ENCODE measurements around the gene KY. TPM values are rescaled to one million over a fixed set of nuclear protein-coding genes. Genes with fewer than 3 reads are reported as not detected.

KY gene
- total and polyA plus RNA-seq, 2 of the 13 experiments (the other 11 are each of a cell fraction or from before 2014, with no cell fraction given) = not detected

GRCh38 chr3:134615743-134616142 is 35.1 kb downstream of the KY start:
- H3K4me2 ChIP-seq (ENCODE audit: low read depth, low read length) = no peak overlapping the region
- ChIA-PET CTCF (ENCODE audit: low intra/inter-chr PET ratio, low total read pairs) (no interaction called here), POLR2A (no interaction called here)
- BruUV-seq (replicated peaks) = no TSS peak
- H3K27ac ChIP-seq (ENCODE audit: extremely low read length, insufficient read depth, low read length) = no peak overlapping the region
- H3K4me3 ChIP-seq (replicated peaks in 1 of 3; ENCODE audit: insufficient read depth in 1 of 3, low read depth in 2 of 3, low read length in 3 of 3) = no peak overlapping the region
- WGBS (ENCODE audit: low lambda C conversion rate) = 2% methylated on average over 5 of the region's 5 CpGs
- H4K20me1 ChIP-seq (ENCODE audit: insufficient read depth, low read length) = no peaks in the 10 kb centered on the region
- H3K79me2 ChIP-seq (ENCODE audit: insufficient read depth, low read length) = no peaks in the 10 kb centered on the region
- ATAC-seq = no peak
- no peaks in the 10 kb centered on the region for H3K9me3 ChIP-seq (ENCODE audit: low read length)
- H3K27me3 ChIP-seq (ENCODE audit: control insufficient read depth in 1 of 2, insufficient read depth in 2 of 2, low read length in 2 of 2) = peaks cover 0 to 3% of the 10 kb centered on the region in 2 experiments; a peak in 1 of 5 replicates
- TF ChIP-seq ZSCAN25 (CRISPR knock-in tag; IDR thresholded peaks at IDR 0.05) = no peak
- no peaks in the 10 kb centered on the region for H3K36me3 ChIP-seq (replicated peaks in 1 of 2; ENCODE audit: control insufficient read depth in 1 of 2, insufficient read depth in 2 of 2, low read length in 2 of 2)
- intact Hi-C loops (cut with micrococcal nuclease; ENCODE audit: unreplicated experiment) = no loop called here
- DNase-seq (ENCODE audit: low spot score) = no peak
- H3K4me1 ChIP-seq (ENCODE audit: insufficient read depth, low read length) = no peaks in the 10 kb centered on the region
- no peak overlapping the region for H2AFZ ChIP-seq (ENCODE audit: low read length)
- in situ Hi-C loops (cut with HindIII; ENCODE audit: extremely low pct_ligation_motif_present, low pct_unique_long_range_greater_than_20kb) = loop anchor here (25.0 kb wide), 2 partner anchors 897 to 1272 kb away; no protein-coding TSS in a partner anchor
- no peak for FAIRE-seq
- H3K9ac ChIP-seq (ENCODE audit: insufficient read depth, low read depth, low read length) = no peak overlapping the region

DNA sequence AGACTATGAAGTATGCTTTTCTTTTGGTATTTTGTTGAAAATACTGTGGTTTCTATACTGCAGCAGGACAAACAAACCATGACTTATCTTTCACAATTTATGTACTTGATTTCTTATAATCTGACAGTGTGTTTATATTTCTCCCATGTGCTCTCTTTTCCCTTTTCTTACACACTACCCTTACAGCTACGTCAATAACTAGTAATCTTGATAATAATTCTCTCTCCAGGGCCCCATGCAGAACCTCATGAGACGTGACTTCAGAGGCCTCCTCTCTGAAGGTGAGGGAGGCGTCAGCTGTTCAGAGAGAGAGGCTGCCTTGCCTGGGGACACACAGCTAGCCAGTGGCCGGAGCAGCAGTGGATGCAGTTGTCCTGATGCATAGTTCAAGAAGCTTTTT is 35.9 kb downstream of the KY start:
- Histone ChIP-seq H3K27ac (ENCODE audit: extremely low read length, insufficient read depth, low read length) (no peak overlapping the region), H3K4me2 (ENCODE audit: low read depth, low read length) (no peak overlapping the region), H3K27me3 (ENCODE audit: control insufficient read depth in 1 of 2, insufficient read depth in 2 of 2, low read length in 2 of 2) (peaks cover 0 to 3% of the 10 kb centered on the region in 2 experiments; a peak in 1 of 5 replicates), H3K36me3 (replicated peaks in 1 of 2; ENCODE audit: control insufficient read depth in 1 of 2, insufficient read depth in 2 of 2, low read length in 2 of 2) (no peaks in the 10 kb centered on the region), H3K79me2 (ENCODE audit: insufficient read depth, low read length) (no peaks in the 10 kb centered on the region), H4K20me1 (ENCODE audit: insufficient read depth, low read length) (no peaks in the 10 kb centered on the region), H3K9me3 (ENCODE audit: low read length) (no peaks in the 10 kb centered on the region), H3K9ac (ENCODE audit: insufficient read depth, low read depth, low read length) (no peak overlapping the region), H3K4me3 (replicated peaks in 1 of 3; ENCODE audit: insufficient read depth in 1 of 3, low read depth in 2 of 3, low read length in 3 of 3) (no peak overlapping the region), H3K4me1 (ENCODE audit: insufficient read depth, low read length) (no peaks in the 10 kb centered on the region), H2AFZ (ENCODE audit: low read length) (no peak overlapping the region)
- no TSS peak for BruUV-seq (replicated peaks)
- TF ChIP-seq RAD51 (IDR thresholded peaks at IDR 0.05; ENCODE audit: borderline replicate concordance) (no peak), ZNF616 (CRISPR knock-in tag; IDR thresholded peaks at IDR 0.05; ENCODE audit: low read depth) (no peak)
- CTCF ChIA-PET (ENCODE audit: low intra/inter-chr PET ratio, low total read pairs) = no interaction called here
- in situ Hi-C loops (cut with HindIII; ENCODE audit: extremely low pct_ligation_motif_present, low pct_unique_long_range_greater_than_20kb) (loop anchor here (25.0 kb wide), 2 partner anchors 897 to 1272 kb away; no protein-coding TSS in a partner anchor), intact Hi-C loops (cut with micrococcal nuclease; ENCODE audit: unreplicated experiment) (no loop called here)
- FAIRE-seq (no peak), ATAC-seq (no peak), DNase-seq (ENCODE audit: low spot score) (no peak)
- POLR2A ChIA-PET = no interaction called here
- WGBS (ENCODE audit: low lambda C conversion rate) = 8% methylated on average over 4 of the region's 4 CpGs
